ENCODE results near the gene DNAJC10. TPM values are rescaled to one million over a fixed set of nuclear protein-coding genes. Genes with fewer than 3 reads are reported as not detected.
"Not testable (repeated sequence)": the region's sequence is repeated elsewhere in the genome, so short reads cannot be mapped to it uniquely, and the experiment has no call there.

Gene DNAJC10
- total RNA-seq, 1 donor from 2014 or later = 68.2 TPM

- not testable (repeated sequence) for H3K4me3 Mint-ChIP-seq, H3K27me3 Mint-ChIP-seq, DNase-seq, H3K27ac Mint-ChIP-seq, H3K4me1 Mint-ChIP-seq, H3K9me3 Mint-ChIP-seq
- H3K36me3 Mint-ChIP-seq (ENCODE audit: low read depth) = peaks cover 20% of the 10 kb centered on the region
- intact Hi-C loops (cut with micrococcal nuclease) = loop anchor here (5.0 kb wide), 1 partner anchor 201 kb away; no protein-coding TSS in a partner anchor
Observed at GRCh38 chr2:182781099-182781498, 65.0 kb downstream of the DNAJC10 start.

- intact Hi-C loops (cut with micrococcal nuclease) = loop anchor here (5.0 kb wide), 1 partner anchor 200 kb away; no protein-coding TSS in a partner anchor
- DNase-seq, H3K27ac Mint-ChIP-seq: not testable (repeated sequence)
Observed at GRCh38 chr2:182782686-182783085, 66.6 kb downstream of the DNAJC10 start.

GRCh38 chr2:182784058-182784706, 68.1 kb downstream of the DNAJC10 start:
- intact Hi-C loops (cut with micrococcal nuclease) = loop anchor here (5.0 kb wide), 1 partner anchor 198 kb away; no protein-coding TSS in a partner anchor
- H3K4me1 Mint-ChIP-seq = no peaks in the 10 kb centered on the region
- peaks cover 14% of the 10 kb centered on the region for H3K36me3 Mint-ChIP-seq (ENCODE audit: low read depth)
- H3K9me3 Mint-ChIP-seq = peaks cover 3% of the 10 kb centered on the region
- H3K27me3 Mint-ChIP-seq = no peaks in the 10 kb centered on the region
- H3K4me3 Mint-ChIP-seq = no peak overlapping the region
- H3K27ac Mint-ChIP-seq = no peak overlapping the region
- DNase-seq = no peak

More at GRCh38 chr2:182782686-182783085, 66.6 kb downstream of the DNAJC10 start:
- not testable (repeated sequence) for H3K27me3 Mint-ChIP-seq, H3K4me3 Mint-ChIP-seq, H3K4me1 Mint-ChIP-seq, H3K9me3 Mint-ChIP-seq
- H3K36me3 Mint-ChIP-seq (ENCODE audit: low read depth) = peaks cover 17% of the 10 kb centered on the region

GRCh38 chr2:182784777-182785176, 68.7 kb downstream of the DNAJC10 start:
- H3K9me3 Mint-ChIP-seq = peaks cover 3% of the 10 kb centered on the region
- H3K27ac Mint-ChIP-seq = no peak overlapping the region
- intact Hi-C loops (cut with micrococcal nuclease) = loop anchor here (5.0 kb wide), 1 partner anchor 198 kb away; no protein-coding TSS in a partner anchor
- no peaks in the 10 kb centered on the region for H3K4me1 Mint-ChIP-seq
- DNase-seq = no peak
- H3K36me3 Mint-ChIP-seq (ENCODE audit: low read depth) = peaks cover 14% of the 10 kb centered on the region
- H3K27me3 Mint-ChIP-seq = no peaks in the 10 kb centered on the region
- H3K4me3 Mint-ChIP-seq = no peak overlapping the region

GRCh38 chr2:182792441-182792840, 76.4 kb downstream of the DNAJC10 start:
- Mint-ChIP-seq H3K27ac (no peak overlapping the region), H3K27me3 (peaks cover 11% of the 10 kb centered on the region), H3K9me3 (no peaks in the 10 kb centered on the region), H3K36me3 (ENCODE audit: low read depth) (no peaks in the 10 kb centered on the region), H3K4me1 (no peaks in the 10 kb centered on the region), H3K4me3 (no peak overlapping the region)
- intact Hi-C loops (cut with micrococcal nuclease) = no loop called here
- DNase-seq = no peak

GRCh38 chr2:182798736-182799135, 82.7 kb downstream of the DNAJC10 start:
- H3K27me3 Mint-ChIP-seq = peaks cover 20% of the 10 kb centered on the region
- H3K9me3 Mint-ChIP-seq = no peaks in the 10 kb centered on the region
- no peak for DNase-seq
- no peaks in the 10 kb centered on the region for H3K4me1 Mint-ChIP-seq
- H3K4me3 Mint-ChIP-seq = no peak overlapping the region
- intact Hi-C loops (cut with micrococcal nuclease) = no loop called here
- no peak overlapping the region for H3K27ac Mint-ChIP-seq
- no peaks in the 10 kb centered on the region for H3K36me3 Mint-ChIP-seq (ENCODE audit: low read depth)

GRCh38 chr2:182804128-182804527, 88.1 kb downstream of the DNAJC10 start:
- Mint-ChIP-seq H3K27me3 (peaks cover 14% of the 10 kb centered on the region), H3K9me3 (no peaks in the 10 kb centered on the region), H3K27ac (no peak overlapping the region), H3K4me3 (no peak overlapping the region), H3K4me1 (no peaks in the 10 kb centered on the region), H3K36me3 (ENCODE audit: low read depth) (no peaks in the 10 kb centered on the region)
- DNase-seq = no peak
- intact Hi-C loops (cut with micrococcal nuclease) = no loop called here

- no peak for DNase-seq
- Mint-ChIP-seq H3K4me3 (no peak overlapping the region), H3K9me3 (no peaks in the 10 kb centered on the region), H3K27me3 (peaks cover 15% of the 10 kb centered on the region), H3K36me3 (ENCODE audit: low read depth) (no peaks in the 10 kb centered on the region), H3K4me1 (no peaks in the 10 kb centered on the region), H3K27ac (no peak overlapping the region)
- intact Hi-C loops (cut with micrococcal nuclease) = no loop called here
Observed at GRCh38 chr2:182807319-182807718, 91.3 kb downstream of the DNAJC10 start.

- Mint-ChIP-seq H3K4me3 (no peak overlapping the region), H3K36me3 (ENCODE audit: low read depth) (no peaks in the 10 kb centered on the region), H3K9me3 (no peaks in the 10 kb centered on the region), H3K27ac (no peak overlapping the region), H3K27me3 (peaks cover 14% of the 10 kb centered on the region), H3K4me1 (no peaks in the 10 kb centered on the region)
- intact Hi-C loops (cut with micrococcal nuclease) = no loop called here
- no peak for DNase-seq
Observed at GRCh38 chr2:182810087-182810486, 94.0 kb downstream of the DNAJC10 start.

GRCh38 chr2:182814380-182814779, 98.3 kb downstream of the DNAJC10 start:
- no peaks in the 10 kb centered on the region for H3K36me3 Mint-ChIP-seq (ENCODE audit: low read depth)
- no peak overlapping the region for H3K27ac Mint-ChIP-seq
- no peaks in the 10 kb centered on the region for H3K4me1 Mint-ChIP-seq
- DNase-seq = no peak
- no peak overlapping the region for H3K4me3 Mint-ChIP-seq
- H3K9me3 Mint-ChIP-seq = no peaks in the 10 kb centered on the region
- H3K27me3 Mint-ChIP-seq = peaks cover 17% of the 10 kb centered on the region
- intact Hi-C loops (cut with micrococcal nuclease) = no loop called here

- no peak overlapping the region for H3K4me3 Mint-ChIP-seq
- no peaks in the 10 kb centered on the region for H3K36me3 Mint-ChIP-seq (ENCODE audit: low read depth)
- intact Hi-C loops (cut with micrococcal nuclease) = no loop called here
- no peak for DNase-seq
- no peaks in the 10 kb centered on the region for H3K9me3 Mint-ChIP-seq
- no peak overlapping the region for H3K27ac Mint-ChIP-seq
- H3K27me3 Mint-ChIP-seq = peaks cover 18% of the 10 kb centered on the region
- H3K4me1 Mint-ChIP-seq = no peaks in the 10 kb centered on the region
Observed at GRCh38 chr2:182814804-182815203, 98.7 kb downstream of the DNAJC10 start.

GRCh38 chr2:182816866-182817265, 100.8 kb downstream of the DNAJC10 start:
- intact Hi-C loops (cut with micrococcal nuclease) = no loop called here
- no peak overlapping the region for H3K4me3 Mint-ChIP-seq
- DNase-seq = no peak
- no peaks in the 10 kb centered on the region for H3K4me1 Mint-ChIP-seq
- peaks cover 13% of the 10 kb centered on the region for H3K27me3 Mint-ChIP-seq
- no peaks in the 10 kb centered on the region for H3K36me3 Mint-ChIP-seq (ENCODE audit: low read depth)
- H3K9me3 Mint-ChIP-seq = no peaks in the 10 kb centered on the region
- no peak overlapping the region for H3K27ac Mint-ChIP-seq

- H3K4me1 Mint-ChIP-seq = no peaks in the 10 kb centered on the region
- peaks cover 13% of the 10 kb centered on the region for H3K27me3 Mint-ChIP-seq
- H3K4me3 Mint-ChIP-seq = no peak overlapping the region
- H3K9me3 Mint-ChIP-seq = no peaks in the 10 kb centered on the region
- H3K36me3 Mint-ChIP-seq (ENCODE audit: low read depth) = no peaks in the 10 kb centered on the region
- intact Hi-C loops (cut with micrococcal nuclease) = no loop called here
- no peak for DNase-seq
- no peak overlapping the region for H3K27ac Mint-ChIP-seq
Observed at GRCh38 chr2:182817558-182817957, 101.5 kb downstream of the DNAJC10 start.

GRCh38 chr2:182818501-182818900, 102.4 kb downstream of the DNAJC10 start:
- peaks cover 16% of the 10 kb centered on the region for H3K27me3 Mint-ChIP-seq
- intact Hi-C loops (cut with micrococcal nuclease) = no loop called here
- H3K9me3 Mint-ChIP-seq = no peaks in the 10 kb centered on the region
- no peak overlapping the region for H3K4me3 Mint-ChIP-seq
- DNase-seq = no peak
- H3K4me1 Mint-ChIP-seq = no peaks in the 10 kb centered on the region
- no peaks in the 10 kb centered on the region for H3K36me3 Mint-ChIP-seq (ENCODE audit: low read depth)
- H3K27ac Mint-ChIP-seq = no peak overlapping the region

- intact Hi-C loops (cut with micrococcal nuclease) = no loop called here
- no peak for DNase-seq
- Mint-ChIP-seq H3K27me3 (peaks cover 18% of the 10 kb centered on the region), H3K4me3 (no peak overlapping the region), H3K36me3 (ENCODE audit: low read depth) (no peaks in the 10 kb centered on the region), H3K27ac (no peak overlapping the region), H3K9me3 (no peaks in the 10 kb centered on the region), H3K4me1 (no peaks in the 10 kb centered on the region)
Observed at GRCh38 chr2:182818925-182819324, 102.9 kb downstream of the DNAJC10 start.
